Brain pericyte (primary cell): Measurements from ENCODE around the gene SLC25A18.
"Not testable (repeated sequence)": the region's sequence is repeated elsewhere in the genome, so short reads cannot be mapped to it uniquely, and the experiment has no call there.

Experiments
- DNase-seq: peaks from one replicate; pipeline ENCODE4 v3.0.0-alpha.2; 2012; ENCODE audit warnings: low read depth, low spot score

SLC25A18 gene

GRCh38 chr22:17562906-17563870 is at the start of gene SLC25A18:
SLC25A18 (plus strand) TSS chr22:17563498; CDS start chr22:17579945, 16,447 bp downstream.
- DNase-seq = no peak

GRCh38 chr22:17513612-17514011 is 49.7 kb upstream of the SLC25A18 start:
- no peak for DNase-seq

- no peak for DNase-seq
These were observed 49.2 kb upstream of the SLC25A18 start for GRCh38 chr22:17514084-17514483.

GRCh38 chr22:17518406-17518805 is 44.9 kb upstream of the SLC25A18 start:
- DNase-seq = no peak

- not testable (repeated sequence) for DNase-seq
These were observed 41.3 kb upstream of the SLC25A18 start for GRCh38 chr22:17521971-17522370.

- no peak for DNase-seq
These were observed 39.4 kb upstream of the SLC25A18 start for GRCh38 chr22:17523925-17524324.

GRCh38 chr22:17536269-17536668 is 27.0 kb upstream of the SLC25A18 start:
- no peak for DNase-seq

- DNase-seq = no peak
These were observed 26.1 kb upstream of the SLC25A18 start for GRCh38 chr22:17537155-17537554.

GRCh38 chr22:17540481-17540880 is 22.8 kb upstream of the SLC25A18 start:
- DNase-seq = no peak

GRCh38 chr22:17541476-17541875 is 21.8 kb upstream of the SLC25A18 start:
- no peak for DNase-seq

- DNase-seq = no peak
These were observed 20.8 kb upstream of the SLC25A18 start for GRCh38 chr22:17542452-17542851.

GRCh38 chr22:17548010-17548755 is 15.1 kb upstream of the SLC25A18 start:
- DNase-seq = no peak

- DNase-seq = no peak
These were observed 14.6 kb upstream of the SLC25A18 start for GRCh38 chr22:17548756-17549035.

GRCh38 chr22:17549183-17549582 is 14.1 kb upstream of the SLC25A18 start:
- no peak for DNase-seq

GRCh38 chr22:17549655-17550054 is 13.6 kb upstream of the SLC25A18 start:
- DNase-seq = no peak

- no peak for DNase-seq
These were observed 10.6 kb upstream of the SLC25A18 start for GRCh38 chr22:17552737-17553136.

GRCh38 chr22:17554814-17555213 is 8.5 kb upstream of the SLC25A18 start:
- no peak for DNase-seq

- DNase-seq = no peak
These were observed 4.1 kb upstream of the SLC25A18 start for GRCh38 chr22:17559188-17559587.

GRCh38 chr22:17563936-17564391 is 666 bp downstream of the SLC25A18 start:
- no peak for DNase-seq

- not testable (repeated sequence) for DNase-seq
These were observed 2.9 kb downstream of the SLC25A18 start for GRCh38 chr22:17566016-17566687.

GRCh38 chr22:17566776-17567175 is 3.5 kb downstream of the SLC25A18 start:
- no peak for DNase-seq

GRCh38 chr22:17569971-17570511 is 6.7 kb downstream of the SLC25A18 start:
- no peak for DNase-seq
